Trophoblast cell (in vitro differentiated cells and primary cell): ENCODE data around the gene ZNF512. TPM values are rescaled to one million over a fixed set of nuclear protein-coding genes. Genes with fewer than 3 reads are reported as not detected.
A peak's percentile ranks its signal among the peaks of the same experiment; 100 is the strongest.
"Not testable (repeated sequence)": the region's sequence is repeated elsewhere in the genome, so short reads cannot be mapped to it uniquely, and the experiment has no call there.

Experiments used
- DNase-seq, 2 donors: peaks; one replicate each; pipeline ENCODE4 v3.0.0-alpha.2; 2016
- H2AFZ ChIP-seq: 2 replicates; pipeline ENCODE4 v1.6.1; 2013; ENCODE audit warnings: low read length, moderate library complexity, mild to moderate bottlenecking; ENCODE audit not compliant: insufficient read depth, poor library complexity
- H2AK5ac ChIP-seq: 2 replicates; pipeline ENCODE4 v1.6.1; 2013; ENCODE audit warnings: mild to moderate bottlenecking, low read length
- H2BK120ac ChIP-seq: 2 replicates; pipeline ENCODE4 v1.6.1; 2013; ENCODE audit warnings: low read length, mild to moderate bottlenecking, moderate library complexity; ENCODE audit not compliant: insufficient read depth, poor library complexity
- H2BK12ac ChIP-seq: 2 replicates; pipeline ENCODE4 v1.6.1; 2013; ENCODE audit warnings: mild to moderate bottlenecking, low read length, moderate library complexity
- H2BK5ac ChIP-seq: 2 replicates; pipeline ENCODE4 v1.6.1; 2013; ENCODE audit warnings: low read length, low read depth, moderate library complexity, mild to moderate bottlenecking; ENCODE audit not compliant: poor library complexity
- H3K14ac ChIP-seq: 2 replicates; pipeline ENCODE4 v1.6.1; 2013; ENCODE audit warnings: mild to moderate bottlenecking, low read length
- H3K18ac ChIP-seq: 2 replicates; pipeline ENCODE4 v1.6.1; 2013; ENCODE audit warnings: mild to moderate bottlenecking, low read length
- H3K23ac ChIP-seq: 2 replicates; pipeline ENCODE4 v1.6.1; 2013; ENCODE audit warnings: low read length
- H3K27ac ChIP-seq: 2 replicates; pipeline ENCODE4 v1.5.1; 2013; ENCODE audit warnings: low read depth, mild to moderate bottlenecking, inconsistent platforms, low read length, moderate library complexity
- H3K27me3 ChIP-seq: 2 replicates; pipeline ENCODE4 v1.6.1; 2013; ENCODE audit warnings: inconsistent platforms, mild to moderate bottlenecking, low read length, moderate library complexity; ENCODE audit not compliant: insufficient read depth
- H3K36me3 ChIP-seq, 2 experiments: 1 replicate in 1 of 2; 2 replicates in 1 of 2; pipeline ENCODE4 v1.6.1; 2013; ENCODE audit warnings: low read length in 2 of 2, mild to moderate bottlenecking in 2 of 2, moderate library complexity in 1 of 2; ENCODE audit not compliant: insufficient read depth in 2 of 2, control insufficient read depth in 1 of 2
- H3K4ac ChIP-seq: 2 replicates; pipeline ENCODE4 v1.6.1; 2013; ENCODE audit warnings: low read depth, mild to moderate bottlenecking, low read length, moderate library complexity
- H3K4me1 ChIP-seq, 2 experiments: 1 replicate in 1 of 2; 2 replicates in 1 of 2; pipeline ENCODE4 v1.6.1; 2013; ENCODE audit warnings: low read length in 2 of 2, mild to moderate bottlenecking in 2 of 2, moderate library complexity in 1 of 2; ENCODE audit not compliant: insufficient read depth in 2 of 2, control insufficient read depth in 1 of 2
- H3K4me2 ChIP-seq: 2 replicates; pipeline ENCODE4 v1.6.1; 2013; ENCODE audit warnings: inconsistent platforms, mild to moderate bottlenecking, low read length, moderate library complexity
- H3K4me3 ChIP-seq: 2 replicates; pipeline ENCODE4 v1.5.1; 2013; ENCODE audit warnings: mild to moderate bottlenecking, low read depth, low read length, inconsistent platforms
- H3K79me1 ChIP-seq: one replicate; pipeline ENCODE4 v1.6.1; 2013; ENCODE audit warnings: low read length
- H3K79me2 ChIP-seq: 2 replicates; pipeline ENCODE4 v1.6.1; 2013; ENCODE audit warnings: low read length, mild to moderate bottlenecking; ENCODE audit not compliant: control insufficient read depth, insufficient read depth, poor library complexity
- H3K9ac ChIP-seq: 2 replicates; pipeline ENCODE4 v1.6.1; 2013; ENCODE audit warnings: mild to moderate bottlenecking, low read length
- H3K9me3 ChIP-seq: 2 replicates; pipeline ENCODE4 v1.6.1; 2013; ENCODE audit warnings: low read depth, mild to moderate bottlenecking, control low read depth, inconsistent platforms, low read length; ENCODE audit not compliant: insufficient read depth
- H4K12ac ChIP-seq: 2 replicates; pipeline ENCODE4 v1.6.1; 2013; ENCODE audit warnings: low read depth, mild to moderate bottlenecking, low read length, moderate library complexity
- H4K8ac ChIP-seq: 2 replicates; pipeline ENCODE4 v1.6.1; 2013; ENCODE audit warnings: low read depth, mild to moderate bottlenecking, low read length, moderate library complexity
- H4K91ac ChIP-seq: one replicate; pipeline ENCODE4 v1.6.1; 2013; ENCODE audit warnings: low read depth, mild to moderate bottlenecking, low read length, moderate library complexity
- WGBS: extraction: QIAGEN DNeasy Blood & Tissue Kit; methylation state at CpG from one replicate; pipeline ENCODE4 v1.1.7; 2013; ENCODE audit warnings: missing lambda C conversion rate; ENCODE audit not compliant: insufficient read length, insufficient coverage; ENCODE audit errors: extremely low coverage; 5-methylcytosine and 5-hydroxymethylcytosine counted together
- polyA plus RNA-seq: library from polyadenylated mRNA; stranded (reverse); fragments of 200-250 nt; gene quantifications from 2 replicates; pipeline ENCODE4 v1.2.3, GENCODE V29; 2013

The ZNF512 gene
- polyA plus RNA-seq, result 18.3 and 20.7 TPM in 2 replicates

- Histone ChIP-seq H2BK12ac (no peak within 1 kb of the TSS), H3K18ac (peak within 1 kb of the TSS; percentile 65), H3K79me2 (no peaks in the 10 kb centered on the region), H4K91ac (peak within 1 kb of the TSS; percentile 84), H3K4me2 (peak within 1 kb of the TSS; percentile 72), H2AK5ac (no peak within 1 kb of the TSS), H3K79me1 (peaks cover 4% of the 10 kb centered on the region), H4K8ac (peak within 1 kb of the TSS; percentile 80), H3K9ac (peak within 1 kb of the TSS; percentile 57), H2AFZ (peak within 1 kb of the TSS; percentile 41), H3K9me3 (peaks cover 8% of the 10 kb centered on the region), H3K23ac (no peak within 1 kb of the TSS), H3K36me3 (no peaks in the 10 kb centered on the region), H3K14ac (peak within 1 kb of the TSS; percentile 39), H4K12ac (peak within 1 kb of the TSS; percentile 98), H3K4me3 (peak within 1 kb of the TSS; percentile 80), H3K4me1 (peaks cover 3 to 8% of the 10 kb centered on the region in 2 experiments), H2BK120ac (peak within 1 kb of the TSS; percentile 30), H3K4ac (peak within 1 kb of the TSS; percentile 6), H2BK5ac (no peak within 1 kb of the TSS), H3K27me3 (no peaks in the 10 kb centered on the region), H3K27ac (no peak within 1 kb of the TSS)
- DNase-seq, result peak; percentile 66 to 80
- WGBS, result no CpG with 5 or more reads among the region's 38 CpGs
Measured at GRCh38 chr2:27582695-27583389, at the start of gene ZNF512. TSS of gene ZNF512 (plus strand) at chr2:27583042. CDS start at chr2:27583113, 71 bp downstream.

- no CpG with 5 or more reads among the region's 4 CpGs for whole genome bisulfite sequencing
- H4K12ac ChIP-seq, result no peak overlapping the region
Measured at GRCh38 chr2:27537287-27537686, 45.6 kb upstream of the ZNF512 start.

GRCh38 chr2:27538839-27539450 lies 43.9 kb upstream of the ZNF512 start:
- not testable (repeated sequence) for H3K79me2 ChIP-seq, H3K27me3 ChIP-seq, H4K12ac ChIP-seq, H3K27ac ChIP-seq, H3K9ac ChIP-seq, H3K4me1 ChIP-seq, H3K4ac ChIP-seq, H2AK5ac ChIP-seq, H3K4me3 ChIP-seq, H3K18ac ChIP-seq, H3K23ac ChIP-seq, H4K8ac ChIP-seq, H2BK12ac ChIP-seq, DNase-seq, H3K14ac ChIP-seq, H3K4me2 ChIP-seq, H3K9me3 ChIP-seq, H2BK120ac ChIP-seq, H2AFZ ChIP-seq, H3K79me1 ChIP-seq, H2BK5ac ChIP-seq, H4K91ac ChIP-seq, H3K36me3 ChIP-seq
- WGBS, result no CpG with 5 or more reads among the region's 6 CpGs

More at GRCh38 chr2:27537287-27537686, 45.6 kb upstream of the ZNF512 start:
- H3K27me3 ChIP-seq, result no peaks in the 10 kb centered on the region
- H2AK5ac ChIP-seq, result no peak overlapping the region
- no peak overlapping the region for H2BK120ac ChIP-seq
- no peaks in the 10 kb centered on the region for H3K9me3 ChIP-seq
- H3K79me2 ChIP-seq, result no peaks in the 10 kb centered on the region
- H3K9ac ChIP-seq, result no peak overlapping the region
- H2BK12ac ChIP-seq, result no peak overlapping the region
- H3K18ac ChIP-seq, result no peak overlapping the region
- no peak overlapping the region for H2BK5ac ChIP-seq
- no peak overlapping the region for H3K23ac ChIP-seq
- H3K4me3 ChIP-seq, result no peak overlapping the region
- H4K91ac ChIP-seq, result no peak overlapping the region
- H2AFZ ChIP-seq, result no peak overlapping the region
- H3K4me2 ChIP-seq, result no peak overlapping the region
- H3K27ac ChIP-seq, result no peak overlapping the region
- H3K36me3 ChIP-seq, result no peaks in the 10 kb centered on the region
- H3K4me1 ChIP-seq, result no peaks in the 10 kb centered on the region
- no peak overlapping the region for H4K8ac ChIP-seq
- no peak for DNase-seq
- H3K79me1 ChIP-seq, result no peaks in the 10 kb centered on the region
- no peak overlapping the region for H3K4ac ChIP-seq
- H3K14ac ChIP-seq, result no peak overlapping the region

- not testable (repeated sequence) for H3K9me3 ChIP-seq, H3K4me3 ChIP-seq, H2BK5ac ChIP-seq, H2AFZ ChIP-seq, H2BK120ac ChIP-seq, H3K79me1 ChIP-seq, H3K23ac ChIP-seq, H3K4ac ChIP-seq, H4K12ac ChIP-seq, H3K9ac ChIP-seq, H3K18ac ChIP-seq, H3K4me2 ChIP-seq, H3K36me3 ChIP-seq, H4K91ac ChIP-seq, H3K4me1 ChIP-seq, H3K14ac ChIP-seq, H2AK5ac ChIP-seq, H3K79me2 ChIP-seq, H3K27ac ChIP-seq, H2BK12ac ChIP-seq, H4K8ac ChIP-seq, DNase-seq, H3K27me3 ChIP-seq
- WGBS, result no CpG with 5 or more reads among the region's 35 CpGs
Measured at GRCh38 chr2:27539649-27540048, 43.2 kb upstream of the ZNF512 start.
